K562 (cell line): ENCODE data around the gene NECTIN3. TPM values are rescaled to one million over a fixed set of nuclear protein-coding genes. Genes with fewer than 3 reads are reported as not detected.

Source experiments
- ATAC-seq: fragments of 200-7000 bp; cut with Tn5 transposase; 3 replicates; pipeline ENCODE4 v1.9.1; 2020; ENCODE audit warnings: moderate library complexity
- BruUV-seq: library from RNA; stranded (reverse); fragments of 400-500 nt; replicated peaks from 2 replicates; lab custom pipeline; 2021; lab: Mats Ljungman, UMichigan
- CTCF ChIA-PET: fragments of 300-600 bp; formaldehyde crosslinking; extraction: SDS; loops from one replicate; lab custom pipeline; 2021; ENCODE audit warnings: low intra/inter-chr PET ratio; lab: Yijun Ruan, JAX
- POLR2A ChIA-PET: fragments of 300-600, 350-650 bp; sonication (Branson Sonifier 250); formaldehyde crosslinking; extraction: SDS; loops from one replicate; lab custom pipeline; 2021; ENCODE audit warnings: antibody characterized with exemption, inconsistent platforms; lab: Yijun Ruan, JAX
- DNase-seq, 4 experiments: peaks; one replicate each; pipeline versions ENCODE4 v3.0.0 to v3.0.0-alpha.2; 2011 to 2018; ENCODE audit warnings: low spot score in 3 of 4, mixed read lengths in 3 of 4; ENCODE audit errors: extremely low read depth in 1 of 4
- FAIRE-seq: peaks from 2 replicates; lab custom pipeline; 2011; peaks lifted over from hg19 to GRCh38; lab: Jason Lieb, UNC
- H2AFZ ChIP-seq: 2 replicates; pipeline ENCODE4 v1.6.0; 2011; ENCODE audit warnings: low read depth, low read length, control low read depth, inconsistent platforms
- H3K27ac ChIP-seq: fragments of 200-600 bp; 3 replicates; pipeline ENCODE4 v1.8.0; 2011; ENCODE audit warnings: low read depth, mild to moderate bottlenecking, control low read depth, inconsistent platforms, low read length, moderate library complexity, mixed read lengths; ENCODE audit errors: extremely low read depth
- H3K27me3 ChIP-seq, 2 experiments: fragments of 300-600 bp in 1 of 2; 2 replicates in 1 of 2; 3 replicates in 1 of 2; pipeline versions ENCODE4 v1.6.0 to v1.8.0; 2011; ENCODE audit warnings: inconsistent platforms in 2 of 2, low read length in 2 of 2, mild to moderate bottlenecking in 1 of 2, mixed read lengths in 1 of 2, moderate library complexity in 1 of 2; ENCODE audit not compliant: control insufficient read depth in 2 of 2, insufficient read depth in 2 of 2
- H3K36me3 ChIP-seq: fragments of 300-600 bp; 3 replicates; pipeline ENCODE4 v1.8.0; 2011; ENCODE audit warnings: mild to moderate bottlenecking, low read length, inconsistent platforms; ENCODE audit not compliant: control insufficient read depth, insufficient read depth
- H3K4me1 ChIP-seq, 2 experiments: fragments of 200-600 bp in 1 of 2; replicated peaks in 1 of 2; 2 replicates in 1 of 2; 3 replicates in 1 of 2; pipeline versions ENCODE4 v1.5.1 to v1.8.0; 2011; ENCODE audit warnings: inconsistent platforms in 2 of 2, low read length in 2 of 2, mild to moderate bottlenecking in 1 of 2, mixed read lengths in 1 of 2, moderate library complexity in 1 of 2; ENCODE audit not compliant: control insufficient read depth in 2 of 2, insufficient read depth in 2 of 2
- H3K4me2 ChIP-seq: 2 replicates; pipeline ENCODE4 v1.6.1; 2011; ENCODE audit warnings: low read length, control low read depth, inconsistent platforms, mixed read lengths; ENCODE audit not compliant: insufficient read depth
- H3K4me3 ChIP-seq: fragments of 200-600 bp; sonication (generic), shearing (Covaris generic); 2 replicates; pipeline ENCODE4 v1.5.1; 2016; ENCODE audit warnings: control low read depth, inconsistent platforms
- H3K79me2 ChIP-seq: fragments of 200-600 bp; 3 replicates; pipeline ENCODE4 v1.8.0; 2011; ENCODE audit warnings: low read length, inconsistent platforms; ENCODE audit not compliant: control insufficient read depth, insufficient read depth
- H3K9ac ChIP-seq, 2 experiments: 2 replicates each; pipeline versions ENCODE4 v1.6.0 to v1.6.1; 2011; ENCODE audit warnings: low read depth in 2 of 2, low read length in 2 of 2, control low read depth in 1 of 2, inconsistent platforms in 1 of 2, mild to moderate bottlenecking in 1 of 2, mixed read lengths in 1 of 2; ENCODE audit not compliant: insufficient read depth in 1 of 2
- H3K9me1 ChIP-seq: one replicate; pipeline ENCODE4 v1.6.0; 2011; ENCODE audit warnings: inconsistent platforms, mild to moderate bottlenecking, low read length, moderate library complexity; ENCODE audit not compliant: control insufficient read depth, insufficient read depth
- H3K9me3 ChIP-seq: replicated peaks from 2 replicates; pipeline ENCODE4 v1.5.1; 2011; ENCODE audit warnings: low read depth, low read length, inconsistent platforms; ENCODE audit not compliant: control insufficient read depth, insufficient read depth
- H4K20me1 ChIP-seq: replicated peaks from 2 replicates; pipeline ENCODE4 v1.6.1; 2011; ENCODE audit warnings: low read length, inconsistent platforms, mixed read lengths; ENCODE audit not compliant: control insufficient read depth, insufficient read depth
- BACH1 ChIP-seq: fragments of 200-800 bp; sonication (Bioruptor generic); IDR thresholded peaks from 2 replicates; pipeline ENCODE4 v1.6.1; 2016; ENCODE audit warnings: missing genetic modification characterization, missing compliant biosample characterization
- CC2D1A ChIP-seq: fragments of 450-650 bp; IDR thresholded peaks from 2 replicates; pipeline ENCODE4 v1.6.1; 2017; ENCODE audit warnings: mild to moderate bottlenecking
- KAT2B ChIP-seq: IDR thresholded peaks from one replicate; pipeline ENCODE4 v1.6.1; 2012; ENCODE audit warnings: low read depth, mild to moderate bottlenecking, control low read depth, inconsistent platforms, low read length, moderate library complexity
- RBM17 ChIP-seq: fragments of 200-400 bp; formaldehyde crosslinking; IDR thresholded peaks from 2 replicates; pipeline ENCODE4 v1.6.1; 2017; ENCODE audit warnings: low read depth, mild to moderate bottlenecking, low read length, borderline replicate concordance
- WGBS: fragments of 100-300 bp; shearing (Covaris generic); methylation state at CpG from one replicate; pipeline ENCODE4 v1.1.6; 2016; ENCODE audit warnings: low coverage, mixed read lengths; ENCODE audit not compliant: insufficient coverage; ENCODE audit errors: missing lambda C conversion rate; 5-methylcytosine and 5-hydroxymethylcytosine counted together
- in situ Hi-C: fragments of 300-500 bp; cut with MboI; formaldehyde crosslinking; loops from 4 replicates; pipeline ENCODE4 v1.15.0; 2018; ENCODE audit warnings: inconsistent platforms, mixed read lengths
- intact Hi-C: fragments of 100-400 bp; cut with micrococcal nuclease; formaldehyde crosslinking; loops from 2 replicates; pipeline ENCODE4 v1.14.2; 2022
- polyA plus RNA-seq, 8 experiments: library from polyadenylated mRNA; depleted of rRNA in 4 of 8; stranded (reverse) in 5 of 8; unstranded in 3 of 8; fragments of >200 nt; fragmentation: Nextera tagmentation in 2 of 8; fragmentation: Illumina TruSeq in 1 of 8; extraction: Ambion mirVana in 2 of 8; extraction: Trizol in 1 of 8; gene quantifications; 2 replicates each; pipeline versions ENCODE4 v1.2.1 to v1.2.3, GENCODE V29; 2011 to 2014; ENCODE audit warnings: inconsistent platforms in 1 of 8, missing spikeins in 1 of 8
- total RNA-seq, 7 experiments: library from RNA; depleted of rRNA in 6 of 7; stranded (reverse); fragments of >200 nt in 6 of 7; fragmentation: Illumina TruSeq in 2 of 7; extraction: Trizol in 2 of 7; gene quantifications; 2 replicates each; pipeline versions ENCODE4 v1.2.1 to v1.2.3, GENCODE V29; 2011 to 2021; ENCODE audit warnings: low replicate concordance in 1 of 7
- TF ChIP-seq, protein P1 (sequence below): fragments of 250-450 bp; sonication (Bioruptor Pico); IDR thresholded peaks from 2 replicates; pipeline ENCODE4 v1.9.0; 2021; ENCODE audit warnings: mild to moderate bottlenecking
- TF ChIP-seq, protein P2 (sequence below): sonication (generic); formaldehyde crosslinking; IDR thresholded peaks from 2 replicates; pipeline ENCODE4 v1.8.0; 2022; ENCODE audit warnings: mild to moderate bottlenecking, missing genetic modification reagents
- TF ChIP-seq, protein P3 (sequence below): sonication (generic); formaldehyde crosslinking; IDR thresholded peaks from 2 replicates; pipeline ENCODE4 v1.8.0; 2023; ENCODE audit warnings: mild to moderate bottlenecking, missing genetic modification reagents
- TF ChIP-seq, protein P4 (sequence below): fragments of 450-650 bp; IDR thresholded peaks from 2 replicates; pipeline ENCODE4 v1.6.1; 2016

The NECTIN3 gene
- total and polyA plus RNA-seq, 9 of the 15 experiments (the other 6 are each of a cell fraction or from before 2014, with no cell fraction given) = 0.16 TPM; not detected in 8

DNA sequence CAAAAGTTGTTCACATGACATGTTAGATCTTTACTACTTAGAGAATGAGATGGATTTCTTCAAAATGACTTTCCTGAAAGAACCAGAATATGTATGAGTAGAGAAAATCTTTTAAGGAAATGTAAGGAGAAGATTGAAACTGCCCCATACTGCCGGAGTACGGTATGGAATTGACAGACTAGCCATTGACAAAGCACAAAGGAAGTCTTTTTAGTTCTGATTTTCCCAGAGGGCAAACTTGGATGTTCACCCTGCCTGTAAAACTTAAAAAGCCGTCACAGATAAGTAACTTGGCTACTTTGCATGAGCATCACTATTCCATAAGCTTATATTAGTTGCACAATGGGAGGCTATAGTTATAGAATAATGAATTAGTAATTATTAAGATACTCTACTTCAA is 93.8 kb downstream of the NECTIN3 start:
- in situ Hi-C loops (no loop called here), intact Hi-C loops (no loop called here)
- Histone ChIP-seq H3K4me1 (no peaks in the 10 kb centered on the region), H3K27me3 (no peaks in the 10 kb centered on the region), H3K4me3 (no peak overlapping the region), H3K9ac (no peak overlapping the region), H3K27ac (no peak overlapping the region), H3K9me3 (no peaks in the 10 kb centered on the region), H3K36me3 (no peaks in the 10 kb centered on the region), H3K4me2 (no peak overlapping the region), H3K9me1 (no peaks in the 10 kb centered on the region), H3K79me2 (no peaks in the 10 kb centered on the region), H4K20me1 (no peaks in the 10 kb centered on the region), H2AFZ (no peak overlapping the region)
- FAIRE-seq (no peak), DNase-seq (no peak), ATAC-seq (no peak)
- POLR2A ChIA-PET = no interaction called here
- CTCF ChIA-PET = no interaction called here
- TF ChIP-seq, protein P1, sequence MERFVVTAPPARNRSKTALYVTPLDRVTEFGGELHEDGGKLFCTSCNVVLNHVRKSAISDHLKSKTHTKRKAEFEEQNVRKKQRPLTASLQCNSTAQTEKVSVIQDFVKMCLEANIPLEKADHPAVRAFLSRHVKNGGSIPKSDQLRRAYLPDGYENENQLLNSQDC (CRISPR knock-in tag) = no peak
- TF ChIP-seq CC2D1A (no peak), RBM17 (no peak), BACH1 (no peak), KAT2B (no peak)
- TF ChIP-seq, protein P2, sequence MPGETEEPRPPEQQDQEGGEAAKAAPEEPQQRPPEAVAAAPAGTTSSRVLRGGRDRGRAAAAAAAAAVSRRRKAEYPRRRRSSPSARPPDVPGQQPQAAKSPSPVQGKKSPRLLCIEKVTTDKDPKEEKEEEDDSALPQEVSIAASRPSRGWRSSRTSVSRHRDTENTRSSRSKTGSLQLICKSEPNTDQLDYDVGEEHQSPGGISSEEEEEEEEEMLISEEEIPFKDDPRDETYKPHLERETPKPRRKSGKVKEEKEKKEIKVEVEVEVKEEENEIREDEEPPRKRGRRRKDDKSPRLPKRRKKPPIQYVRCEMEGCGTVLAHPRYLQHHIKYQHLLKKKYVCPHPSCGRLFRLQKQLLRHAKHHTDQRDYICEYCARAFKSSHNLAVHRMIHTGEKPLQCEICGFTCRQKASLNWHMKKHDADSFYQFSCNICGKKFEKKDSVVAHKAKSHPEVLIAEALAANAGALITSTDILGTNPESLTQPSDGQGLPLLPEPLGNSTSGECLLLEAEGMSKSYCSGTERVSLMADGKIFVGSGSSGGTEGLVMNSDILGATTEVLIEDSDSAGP (CRISPR knock-in tag) = no peak
- TF ChIP-seq, protein P3, sequence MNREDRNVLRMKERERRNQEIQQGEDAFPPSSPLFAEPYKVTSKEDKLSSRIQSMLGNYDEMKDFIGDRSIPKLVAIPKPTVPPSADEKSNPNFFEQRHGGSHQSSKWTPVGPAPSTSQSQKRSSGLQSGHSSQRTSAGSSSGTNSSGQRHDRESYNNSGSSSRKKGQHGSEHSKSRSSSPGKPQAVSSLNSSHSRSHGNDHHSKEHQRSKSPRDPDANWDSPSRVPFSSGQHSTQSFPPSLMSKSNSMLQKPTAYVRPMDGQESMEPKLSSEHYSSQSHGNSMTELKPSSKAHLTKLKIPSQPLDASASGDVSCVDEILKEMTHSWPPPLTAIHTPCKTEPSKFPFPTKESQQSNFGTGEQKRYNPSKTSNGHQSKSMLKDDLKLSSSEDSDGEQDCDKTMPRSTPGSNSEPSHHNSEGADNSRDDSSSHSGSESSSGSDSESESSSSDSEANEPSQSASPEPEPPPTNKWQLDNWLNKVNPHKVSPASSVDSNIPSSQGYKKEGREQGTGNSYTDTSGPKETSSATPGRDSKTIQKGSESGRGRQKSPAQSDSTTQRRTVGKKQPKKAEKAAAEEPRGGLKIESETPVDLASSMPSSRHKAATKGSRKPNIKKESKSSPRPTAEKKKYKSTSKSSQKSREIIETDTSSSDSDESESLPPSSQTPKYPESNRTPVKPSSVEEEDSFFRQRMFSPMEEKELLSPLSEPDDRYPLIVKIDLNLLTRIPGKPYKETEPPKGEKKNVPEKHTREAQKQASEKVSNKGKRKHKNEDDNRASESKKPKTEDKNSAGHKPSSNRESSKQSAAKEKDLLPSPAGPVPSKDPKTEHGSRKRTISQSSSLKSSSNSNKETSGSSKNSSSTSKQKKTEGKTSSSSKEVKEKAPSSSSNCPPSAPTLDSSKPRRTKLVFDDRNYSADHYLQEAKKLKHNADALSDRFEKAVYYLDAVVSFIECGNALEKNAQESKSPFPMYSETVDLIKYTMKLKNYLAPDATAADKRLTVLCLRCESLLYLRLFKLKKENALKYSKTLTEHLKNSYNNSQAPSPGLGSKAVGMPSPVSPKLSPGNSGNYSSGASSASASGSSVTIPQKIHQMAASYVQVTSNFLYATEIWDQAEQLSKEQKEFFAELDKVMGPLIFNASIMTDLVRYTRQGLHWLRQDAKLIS (CRISPR knock-in tag) = no peak
- TF ChIP-seq, protein P4, sequence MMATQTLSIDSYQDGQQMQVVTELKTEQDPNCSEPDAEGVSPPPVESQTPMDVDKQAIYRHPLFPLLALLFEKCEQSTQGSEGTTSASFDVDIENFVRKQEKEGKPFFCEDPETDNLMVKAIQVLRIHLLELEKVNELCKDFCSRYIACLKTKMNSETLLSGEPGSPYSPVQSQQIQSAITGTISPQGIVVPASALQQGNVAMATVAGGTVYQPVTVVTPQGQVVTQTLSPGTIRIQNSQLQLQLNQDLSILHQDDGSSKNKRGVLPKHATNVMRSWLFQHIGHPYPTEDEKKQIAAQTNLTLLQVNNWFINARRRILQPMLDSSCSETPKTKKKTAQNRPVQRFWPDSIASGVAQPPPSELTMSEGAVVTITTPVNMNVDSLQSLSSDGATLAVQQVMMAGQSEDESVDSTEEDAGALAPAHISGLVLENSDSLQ = no peak
- 0% methylated on average over 3 of the region's 3 CpGs for WGBS
- no TSS peak for BruUV-seq
